AG09309 (cell line): ENCODE results near the gene ZNF346.

Source experiments
- DNase-seq: peaks from one replicate; pipeline ENCODE4 v3.0.0-alpha.2; 2010; ENCODE audit warnings: low read depth
- H3K4me3 ChIP-seq: 2 replicates; pipeline ENCODE4 v1.5.1; 2011; ENCODE audit warnings: mild to moderate bottlenecking, low read depth, low read length, moderate library complexity; ENCODE audit not compliant: control insufficient read depth
- CTCF ChIP-seq: IDR thresholded peaks from 2 replicates; pipeline ENCODE4 v1.5.1; 2011; ENCODE audit warnings: mild to moderate bottlenecking, low read depth, low read length, inconsistent platforms; ENCODE audit not compliant: insufficient read depth, control insufficient read depth; ENCODE audit errors: missing control alignments

The ZNF346 gene

GRCh38 chr5:177093803-177094202, 71.3 kb downstream of the ZNF346 start:
- no peak for DNase-seq
- TF ChIP-seq CTCF = no peak
- no peak overlapping the region for H3K4me3 ChIP-seq

GRCh38 chr5:177094224-177095087, 72.0 kb downstream of the ZNF346 start:
- DNase-seq = no peak
- no peak overlapping the region for H3K4me3 ChIP-seq
- no peak for TF ChIP-seq CTCF

GRCh38 chr5:177095088-177095669, 72.7 kb downstream of the ZNF346 start:
- H3K4me3 ChIP-seq = no peak overlapping the region
- DNase-seq = no peak
- TF ChIP-seq CTCF = no peak

GRCh38 chr5:177096162-177097015, 73.9 kb downstream of the ZNF346 start:
- H3K4me3 ChIP-seq = no peak overlapping the region
- DNase-seq = no peak
- no peak for TF ChIP-seq CTCF

- no peak for TF ChIP-seq CTCF
- no peak overlapping the region for H3K4me3 ChIP-seq
- DNase-seq = no peak
Observed at GRCh38 chr5:177097016-177097985, 74.8 kb downstream of the ZNF346 start.

- no peak for TF ChIP-seq CTCF
- no peak for DNase-seq
- H3K4me3 ChIP-seq = no peak overlapping the region
Observed at GRCh38 chr5:177098120-177098469, 75.6 kb downstream of the ZNF346 start.
